RWPE2 (cell line): ENCODE measurements around the gene TUBB2B.

Experiments
- ATAC-seq: fragments of 200-7000 bp; cut with Tn5 transposase; 3 replicates; pipeline ENCODE4 v1.9.1; 2021; ENCODE audit warnings: low read depth
- DNase-seq: peaks from one replicate; pipeline ENCODE4 v3.0.0-alpha.2; 2020; ENCODE audit warnings: low spot score
- H3K27ac ChIP-seq: fragments of 450-650 bp; 2 replicates; pipeline ENCODE4 v1.5.1; 2017; ENCODE audit warnings: mild to moderate bottlenecking; ENCODE audit not compliant: poor library complexity, severe bottlenecking
- H3K27me3 ChIP-seq: fragments of 250-450 bp; sonication (Bioruptor Pico); 2 replicates; pipeline ENCODE4 v1.5.1; 2021; ENCODE audit warnings: mild to moderate bottlenecking, moderate library complexity; ENCODE audit not compliant: insufficient read depth, poor library complexity, severe bottlenecking
- H3K36me3 ChIP-seq: fragments of 250-450 bp; sonication (Bioruptor Pico); 2 replicates; pipeline ENCODE4 v1.5.1; 2020; ENCODE audit warnings: low read depth, mild to moderate bottlenecking, moderate library complexity
- H3K4me1 ChIP-seq: fragments of 250-450 bp; sonication (Bioruptor Pico); 2 replicates; pipeline ENCODE4 v1.5.1; 2021; ENCODE audit warnings: mild to moderate bottlenecking, moderate library complexity; ENCODE audit not compliant: insufficient read depth, poor library complexity, severe bottlenecking
- H3K4me3 ChIP-seq: fragments of 250-450 bp; sonication (Bioruptor Pico); 2 replicates; pipeline ENCODE4 v1.5.1; 2021; ENCODE audit warnings: mild to moderate bottlenecking, moderate library complexity; ENCODE audit not compliant: severe bottlenecking
- H3K9me3 ChIP-seq: fragments of 250-450 bp; sonication (Bioruptor Pico); 2 replicates; pipeline ENCODE4 v1.5.1; 2021; ENCODE audit warnings: mild to moderate bottlenecking, moderate library complexity; ENCODE audit not compliant: severe bottlenecking
- CTCF ChIP-seq: fragments of 450-650 bp; IDR thresholded peaks from one replicate; pipeline ENCODE4 v1.5.1; 2017; ENCODE audit warnings: mild to moderate bottlenecking, moderate library complexity; ENCODE audit not compliant: poor library complexity, severe bottlenecking

Gene TUBB2B

GRCh38 chr6:3230900-3231246 is 3.4 kb upstream of the TUBB2B start:
- no peak overlapping the region for H3K27ac ChIP-seq
- peak overlapping the region; percentile 36 for H3K4me3 ChIP-seq
- no peak for TF ChIP-seq CTCF
- no peaks in the 10 kb centered on the region for H3K9me3 ChIP-seq
- no peak for DNase-seq
- H3K36me3 ChIP-seq, result no peaks in the 10 kb centered on the region
- H3K27me3 ChIP-seq, result peaks cover 48% of the 10 kb centered on the region
- no peak for ATAC-seq
- H3K4me1 ChIP-seq, result no peaks in the 10 kb centered on the region

DNA sequence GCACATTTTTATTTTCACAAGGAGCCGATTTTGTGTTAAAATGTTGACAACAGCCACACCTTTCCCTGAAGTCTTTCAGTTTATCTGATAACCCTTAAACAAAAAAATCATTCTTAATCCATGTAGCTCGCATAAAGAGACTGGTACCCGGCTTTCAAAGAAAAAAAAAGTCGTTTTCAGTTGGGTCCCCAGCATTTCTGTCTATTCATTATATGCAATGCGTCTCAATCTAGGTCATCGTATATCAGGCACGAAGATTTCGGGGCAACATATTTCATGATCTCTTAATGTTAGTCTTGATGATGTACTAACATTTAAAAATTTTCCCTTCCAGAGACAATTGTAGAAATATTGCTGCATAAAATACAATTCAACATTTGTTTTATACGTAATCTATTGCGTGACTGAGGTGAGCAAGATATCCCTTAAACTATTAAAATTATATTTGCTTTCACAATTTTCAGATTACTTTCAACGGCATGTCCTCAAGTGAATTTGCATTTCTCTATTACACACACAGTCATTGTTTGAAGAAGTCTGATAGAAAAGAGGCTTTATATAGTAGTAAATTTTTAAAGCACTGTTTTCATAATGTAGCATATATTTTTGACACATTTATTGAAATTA is 2.9 kb upstream of the TUBB2B start:
- ATAC-seq (no peak), DNase-seq (no peak)
- Histone ChIP-seq H3K4me3 (no peak overlapping the region), H3K27me3 (peaks cover 48% of the 10 kb centered on the region), H3K4me1 (no peaks in the 10 kb centered on the region), H3K9me3 (no peaks in the 10 kb centered on the region), H3K36me3 (no peaks in the 10 kb centered on the region), H3K27ac (no peak overlapping the region)
- TF ChIP-seq CTCF, result no peak

DNA sequence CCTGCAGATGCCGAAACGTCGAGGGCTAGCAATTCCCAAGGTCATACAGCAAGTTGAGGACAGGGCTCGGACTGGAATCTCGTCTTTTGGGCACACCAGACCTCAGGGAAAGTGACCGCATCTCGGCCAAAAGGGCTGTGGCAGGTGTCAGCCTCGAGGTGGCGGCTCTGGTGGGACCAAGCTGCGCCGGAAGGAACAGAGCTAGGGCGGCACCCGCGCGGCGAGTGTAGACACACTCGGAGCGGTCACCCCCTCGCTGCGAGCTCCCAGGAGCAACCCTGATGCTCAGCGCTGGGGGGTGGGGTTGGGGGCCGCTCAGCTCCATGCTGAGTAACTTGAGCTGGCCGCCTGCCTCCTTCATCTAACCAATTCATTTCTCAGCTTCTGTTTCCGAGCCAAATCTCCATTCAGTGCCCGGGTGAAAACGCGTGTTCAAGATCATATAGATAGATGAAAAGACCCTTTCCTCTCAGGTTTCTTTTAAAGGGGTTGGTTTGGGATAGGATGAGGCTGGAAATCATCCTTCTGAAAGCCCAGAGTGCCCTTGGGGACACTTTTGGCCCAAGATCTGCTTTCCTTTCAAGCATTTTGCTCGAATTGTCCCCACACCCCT is 2.2 kb upstream of the TUBB2B start:
- H3K9me3 ChIP-seq, result no peaks in the 10 kb centered on the region
- no peaks in the 10 kb centered on the region for H3K4me1 ChIP-seq
- no peak for DNase-seq
- no peak overlapping the region for H3K27ac ChIP-seq
- H3K36me3 ChIP-seq, result no peaks in the 10 kb centered on the region
- ATAC-seq, result no peak
- no peak overlapping the region for H3K4me3 ChIP-seq
- no peak for TF ChIP-seq CTCF
- H3K27me3 ChIP-seq, result peaks cover 48% of the 10 kb centered on the region

- no peak overlapping the region for H3K27ac ChIP-seq
- no peak overlapping the region for H3K4me3 ChIP-seq
- ATAC-seq, result no peak
- H3K36me3 ChIP-seq, result no peaks in the 10 kb centered on the region
- H3K4me1 ChIP-seq, result no peaks in the 10 kb centered on the region
- H3K27me3 ChIP-seq, result peaks cover 48% of the 10 kb centered on the region
- DNase-seq, result no peak
- H3K9me3 ChIP-seq, result no peaks in the 10 kb centered on the region
- no peak for TF ChIP-seq CTCF
Measured at GRCh38 chr6:3228771-3229565, 1.5 kb upstream of the TUBB2B start.
